ENCODE measurements around the gene JARID2. TPM values are rescaled to one million over a fixed set of nuclear protein-coding genes. Genes with fewer than 3 reads are reported as not detected.

The JARID2 gene
- total and polyA plus RNA-seq, 2 of the 13 experiments (the other 11 are each of a cell fraction or from before 2014, with no cell fraction given) = 7.5 to 10.3 TPM

DNA sequence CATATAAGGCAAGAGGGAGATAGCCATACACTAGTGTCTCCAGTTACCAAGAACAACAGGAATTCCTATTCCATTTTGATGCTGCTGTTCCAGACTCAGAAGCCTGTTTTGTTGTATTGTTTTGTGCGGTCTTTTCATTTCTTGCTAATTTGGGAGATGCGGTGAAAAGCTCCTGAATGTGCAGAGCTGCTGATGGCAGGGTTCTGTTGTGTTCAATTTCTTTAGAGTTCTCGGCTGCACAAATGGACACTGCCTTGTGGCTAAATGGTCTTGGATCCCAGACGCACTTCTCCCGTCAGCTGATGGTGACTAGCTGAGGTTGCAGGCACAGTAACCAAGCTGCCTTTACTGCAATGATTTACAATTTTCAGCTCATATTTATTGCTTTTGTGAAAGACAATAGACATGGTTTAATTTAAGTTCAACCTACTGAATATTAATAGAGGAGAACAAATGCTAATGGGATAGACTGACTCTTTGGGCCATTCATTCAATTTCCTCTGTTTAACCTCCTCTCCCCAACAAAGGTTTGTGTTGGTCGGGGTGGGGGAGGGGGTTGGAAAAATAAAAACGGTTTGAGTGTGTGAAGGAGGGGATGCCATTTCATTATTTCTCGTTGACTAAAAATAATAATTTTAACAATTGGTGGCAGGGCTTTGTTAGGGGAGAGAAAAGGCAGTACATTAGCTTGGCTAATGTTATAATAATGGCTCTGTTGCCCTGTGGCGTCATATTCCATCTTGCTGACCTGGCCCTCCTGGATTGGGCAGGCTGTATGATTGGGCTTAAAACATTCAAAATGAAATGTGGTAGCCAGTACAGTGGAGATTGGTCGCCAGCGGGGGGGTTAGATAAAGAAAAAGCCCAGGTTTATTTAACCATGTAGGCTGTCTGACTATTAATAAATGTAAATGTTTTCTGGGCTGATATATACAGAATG is 159.5 kb downstream of the JARID2 start (continued):
- TF ChIP-seq NCOA2 (CRISPR knock-in tag; IDR thresholded peaks at IDR 0.05) (no peak), ZNF780A (CRISPR knock-in tag; IDR thresholded peaks at IDR 0.05) (no peak), ZNF564 (CRISPR knock-in tag; IDR thresholded peaks at IDR 0.05) (no peak), NFRKB (IDR thresholded peaks at IDR 0.05) (no peak), GFI1 (CRISPR knock-in tag; IDR thresholded peaks at IDR 0.05; ENCODE audit: borderline replicate concordance) (no peak), SPEN (CRISPR knock-in tag; IDR thresholded peaks at IDR 0.05; ENCODE audit: low read depth) (no peak)
- TF ChIP-seq, protein P1, sequence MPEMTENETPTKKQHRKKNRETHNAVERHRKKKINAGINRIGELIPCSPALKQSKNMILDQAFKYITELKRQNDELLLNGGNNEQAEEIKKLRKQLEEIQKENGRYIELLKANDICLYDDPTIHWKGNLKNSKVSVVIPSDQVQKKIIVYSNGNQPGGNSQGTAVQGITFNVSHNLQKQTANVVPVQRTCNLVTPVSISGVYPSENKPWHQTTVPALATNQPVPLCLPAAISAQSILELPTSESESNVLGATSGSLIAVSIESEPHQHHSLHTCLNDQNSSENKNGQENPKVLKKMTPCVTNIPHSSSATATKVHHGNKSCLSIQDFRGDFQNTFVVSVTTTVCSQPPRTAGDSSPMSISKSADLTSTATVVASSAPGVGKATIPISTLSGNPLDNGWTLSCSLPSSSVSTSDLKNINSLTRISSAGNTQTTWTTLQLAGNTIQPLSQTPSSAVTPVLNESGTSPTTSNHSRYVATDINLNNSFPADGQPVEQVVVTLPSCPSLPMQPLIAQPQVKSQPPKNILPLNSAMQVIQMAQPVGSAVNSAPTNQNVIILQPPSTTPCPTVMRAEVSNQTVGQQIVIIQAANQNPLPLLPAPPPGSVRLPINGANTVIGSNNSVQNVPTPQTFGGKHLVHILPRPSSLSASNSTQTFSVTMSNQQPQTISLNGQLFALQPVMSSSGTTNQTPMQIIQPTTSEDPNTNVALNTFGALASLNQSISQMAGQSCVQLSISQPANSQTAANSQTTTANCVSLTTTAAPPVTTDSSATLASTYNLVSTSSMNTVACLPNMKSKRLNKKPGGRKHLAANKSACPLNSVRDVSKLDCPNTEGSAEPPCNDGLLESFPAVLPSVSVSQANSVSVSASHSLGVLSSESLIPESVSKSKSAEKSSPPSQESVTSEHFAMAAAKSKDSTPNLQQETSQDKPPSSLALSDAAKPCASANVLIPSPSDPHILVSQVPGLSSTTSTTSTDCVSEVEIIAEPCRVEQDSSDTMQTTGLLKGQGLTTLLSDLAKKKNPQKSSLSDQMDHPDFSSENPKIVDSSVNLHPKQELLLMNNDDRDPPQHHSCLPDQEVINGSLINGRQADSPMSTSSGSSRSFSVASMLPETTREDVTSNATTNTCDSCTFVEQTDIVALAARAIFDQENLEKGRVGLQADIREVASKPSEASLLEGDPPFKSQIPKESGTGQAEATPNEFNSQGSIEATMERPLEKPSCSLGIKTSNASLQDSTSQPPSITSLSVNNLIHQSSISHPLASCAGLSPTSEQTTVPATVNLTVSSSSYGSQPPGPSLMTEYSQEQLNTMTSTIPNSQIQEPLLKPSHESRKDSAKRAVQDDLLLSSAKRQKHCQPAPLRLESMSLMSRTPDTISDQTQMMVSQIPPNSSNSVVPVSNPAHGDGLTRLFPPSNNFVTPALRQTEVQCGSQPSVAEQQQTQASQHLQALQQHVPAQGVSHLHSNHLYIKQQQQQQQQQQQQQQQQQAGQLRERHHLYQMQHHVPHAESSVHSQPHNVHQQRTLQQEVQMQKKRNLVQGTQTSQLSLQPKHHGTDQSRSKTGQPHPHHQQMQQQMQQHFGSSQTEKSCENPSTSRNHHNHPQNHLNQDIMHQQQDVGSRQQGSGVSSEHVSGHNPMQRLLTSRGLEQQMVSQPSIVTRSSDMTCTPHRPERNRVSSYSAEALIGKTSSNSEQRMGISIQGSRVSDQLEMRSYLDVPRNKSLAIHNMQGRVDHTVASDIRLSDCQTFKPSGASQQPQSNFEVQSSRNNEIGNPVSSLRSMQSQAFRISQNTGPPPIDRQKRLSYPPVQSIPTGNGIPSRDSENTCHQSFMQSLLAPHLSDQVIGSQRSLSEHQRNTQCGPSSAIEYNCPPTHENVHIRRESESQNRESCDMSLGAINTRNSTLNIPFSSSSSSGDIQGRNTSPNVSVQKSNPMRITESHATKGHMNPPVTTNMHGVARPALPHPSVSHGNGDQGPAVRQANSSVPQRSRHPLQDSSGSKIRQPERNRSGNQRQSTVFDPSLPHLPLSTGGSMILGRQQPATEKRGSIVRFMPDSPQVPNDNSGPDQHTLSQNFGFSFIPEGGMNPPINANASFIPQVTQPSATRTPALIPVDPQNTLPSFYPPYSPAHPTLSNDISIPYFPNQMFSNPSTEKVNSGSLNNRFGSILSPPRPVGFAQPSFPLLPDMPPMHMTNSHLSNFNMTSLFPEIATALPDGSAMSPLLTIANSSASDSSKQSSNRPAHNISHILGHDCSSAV (CRISPR knock-in tag; IDR thresholded peaks at IDR 0.05; ENCODE audit: borderline replicate concordance) = no peak
- TF ChIP-seq, protein P2, sequence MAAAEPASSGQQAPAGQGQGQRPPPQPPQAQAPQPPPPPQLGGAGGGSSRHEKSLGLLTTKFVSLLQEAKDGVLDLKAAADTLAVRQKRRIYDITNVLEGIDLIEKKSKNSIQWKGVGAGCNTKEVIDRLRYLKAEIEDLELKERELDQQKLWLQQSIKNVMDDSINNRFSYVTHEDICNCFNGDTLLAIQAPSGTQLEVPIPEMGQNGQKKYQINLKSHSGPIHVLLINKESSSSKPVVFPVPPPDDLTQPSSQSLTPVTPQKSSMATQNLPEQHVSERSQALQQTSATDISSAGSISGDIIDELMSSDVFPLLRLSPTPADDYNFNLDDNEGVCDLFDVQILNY (CRISPR knock-in tag; conservative IDR thresholded peaks at IDR 0.05) = no peak
- TF ChIP-seq, protein P3, sequence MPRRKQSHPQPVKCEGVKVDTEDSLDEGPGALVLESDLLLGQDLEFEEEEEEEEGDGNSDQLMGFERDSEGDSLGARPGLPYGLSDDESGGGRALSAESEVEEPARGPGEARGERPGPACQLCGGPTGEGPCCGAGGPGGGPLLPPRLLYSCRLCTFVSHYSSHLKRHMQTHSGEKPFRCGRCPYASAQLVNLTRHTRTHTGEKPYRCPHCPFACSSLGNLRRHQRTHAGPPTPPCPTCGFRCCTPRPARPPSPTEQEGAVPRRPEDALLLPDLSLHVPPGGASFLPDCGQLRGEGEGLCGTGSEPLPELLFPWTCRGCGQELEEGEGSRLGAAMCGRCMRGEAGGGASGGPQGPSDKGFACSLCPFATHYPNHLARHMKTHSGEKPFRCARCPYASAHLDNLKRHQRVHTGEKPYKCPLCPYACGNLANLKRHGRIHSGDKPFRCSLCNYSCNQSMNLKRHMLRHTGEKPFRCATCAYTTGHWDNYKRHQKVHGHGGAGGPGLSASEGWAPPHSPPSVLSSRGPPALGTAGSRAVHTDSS (CRISPR knock-in tag; conservative IDR thresholded peaks at IDR 0.05) = no peak

Measured in HepG2 (cell line).